Dedifferentiated amniotic fluid mesenchymal stem cell (primary cell): Measurements from ENCODE around the gene SFPQ.
A peak's percentile ranks its signal among the peaks of the same experiment; 100 is the strongest.
"Not testable (repeated sequence)": the region's sequence is repeated elsewhere in the genome, so short reads cannot be mapped to it uniquely, and the experiment has no call there.

Experiments used
- DNase-seq: peaks from one replicate; pipeline ENCODE4 v3.0.0-alpha.2; 2016; ENCODE audit errors: extremely low spot score

SFPQ gene, protein sequence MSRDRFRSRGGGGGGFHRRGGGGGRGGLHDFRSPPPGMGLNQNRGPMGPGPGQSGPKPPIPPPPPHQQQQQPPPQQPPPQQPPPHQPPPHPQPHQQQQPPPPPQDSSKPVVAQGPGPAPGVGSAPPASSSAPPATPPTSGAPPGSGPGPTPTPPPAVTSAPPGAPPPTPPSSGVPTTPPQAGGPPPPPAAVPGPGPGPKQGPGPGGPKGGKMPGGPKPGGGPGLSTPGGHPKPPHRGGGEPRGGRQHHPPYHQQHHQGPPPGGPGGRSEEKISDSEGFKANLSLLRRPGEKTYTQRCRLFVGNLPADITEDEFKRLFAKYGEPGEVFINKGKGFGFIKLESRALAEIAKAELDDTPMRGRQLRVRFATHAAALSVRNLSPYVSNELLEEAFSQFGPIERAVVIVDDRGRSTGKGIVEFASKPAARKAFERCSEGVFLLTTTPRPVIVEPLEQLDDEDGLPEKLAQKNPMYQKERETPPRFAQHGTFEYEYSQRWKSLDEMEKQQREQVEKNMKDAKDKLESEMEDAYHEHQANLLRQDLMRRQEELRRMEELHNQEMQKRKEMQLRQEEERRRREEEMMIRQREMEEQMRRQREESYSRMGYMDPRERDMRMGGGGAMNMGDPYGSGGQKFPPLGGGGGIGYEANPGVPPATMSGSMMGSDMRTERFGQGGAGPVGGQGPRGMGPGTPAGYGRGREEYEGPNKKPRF

DNA sequence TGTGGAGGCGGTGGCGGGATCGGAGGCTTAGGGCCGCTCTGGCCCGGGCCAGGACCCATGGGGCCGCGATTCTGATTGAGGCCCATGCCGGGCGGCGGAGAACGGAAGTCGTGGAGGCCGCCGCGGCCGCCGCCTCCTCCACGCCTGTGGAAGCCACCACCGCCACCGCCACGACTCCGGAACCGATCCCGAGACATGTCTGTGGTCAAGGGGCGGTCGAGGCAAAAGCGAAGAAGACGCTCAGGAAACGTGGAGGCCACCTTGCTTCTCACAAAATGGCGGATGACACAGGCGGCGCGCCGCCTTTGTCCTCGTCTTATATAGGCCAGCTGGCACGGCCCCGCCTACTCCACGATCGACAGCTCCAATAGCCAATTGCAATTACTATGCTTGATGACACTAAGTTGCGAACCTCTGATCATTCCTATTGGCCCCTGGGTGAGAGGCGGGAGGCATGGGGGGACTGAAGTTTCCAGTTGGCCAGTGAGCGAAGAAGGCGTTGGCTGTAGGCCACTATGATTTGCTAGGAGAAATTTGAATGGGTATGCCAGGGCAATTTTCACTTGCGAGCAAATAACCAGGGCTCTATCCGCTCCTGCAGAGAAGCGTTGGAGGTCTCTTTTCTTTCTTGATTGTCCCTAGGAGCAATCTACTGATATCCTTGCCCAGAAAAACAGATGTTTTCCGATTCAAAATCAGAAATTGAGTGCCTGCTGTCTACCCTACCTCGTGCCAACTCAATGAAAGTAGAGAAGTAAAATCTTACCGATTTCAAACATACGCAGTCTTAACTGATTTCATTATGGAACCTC, at the start of gene SFPQ:
TSS of gene SFPQ (minus strand) at position 293 of the 812 bp plus-strand sequence. CDS start at position 197, 96 bp downstream.
- peak; percentile 99 for DNase-seq

DNA sequence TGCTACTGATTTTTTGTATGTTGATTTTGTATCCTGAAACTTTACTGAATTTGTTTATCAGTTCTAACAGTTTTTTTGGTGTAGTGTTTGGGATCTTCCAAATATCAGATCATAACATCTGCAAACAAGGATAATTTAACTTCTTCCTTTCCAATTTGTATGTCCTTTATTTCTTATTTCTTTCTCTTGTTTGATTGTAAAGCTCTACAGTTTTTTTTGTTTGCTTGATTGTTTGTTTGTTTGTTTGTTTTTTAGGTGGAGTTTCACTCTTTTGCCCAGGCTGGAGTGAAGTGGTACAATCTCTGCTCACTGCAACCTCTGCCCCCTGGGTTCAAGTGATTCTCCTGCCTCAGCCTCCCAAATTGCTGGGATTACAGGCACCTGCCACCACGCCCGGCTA, 43.8 kb upstream of the SFPQ start:
- DNase-seq: not testable (repeated sequence)

DNA sequence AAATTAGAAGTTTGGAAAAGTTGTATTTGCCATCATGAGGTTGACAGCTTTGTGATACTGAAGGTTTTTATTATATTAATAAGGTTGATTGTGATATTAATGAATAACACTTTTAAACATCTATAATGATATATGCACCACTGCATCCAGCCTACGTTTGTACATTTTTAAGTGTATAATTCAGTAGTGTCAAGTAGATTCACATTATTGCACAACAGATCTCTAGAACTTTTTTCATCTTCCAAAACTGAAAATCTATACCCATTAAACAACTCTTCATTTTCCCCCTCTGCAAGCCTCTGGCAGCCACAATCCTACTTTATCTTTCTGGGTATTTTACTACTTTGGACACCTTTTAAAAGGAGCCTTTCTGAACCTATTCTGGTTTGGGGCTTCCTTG, 38.3 kb upstream of the SFPQ start:
- DNase-seq: no peak

DNA sequence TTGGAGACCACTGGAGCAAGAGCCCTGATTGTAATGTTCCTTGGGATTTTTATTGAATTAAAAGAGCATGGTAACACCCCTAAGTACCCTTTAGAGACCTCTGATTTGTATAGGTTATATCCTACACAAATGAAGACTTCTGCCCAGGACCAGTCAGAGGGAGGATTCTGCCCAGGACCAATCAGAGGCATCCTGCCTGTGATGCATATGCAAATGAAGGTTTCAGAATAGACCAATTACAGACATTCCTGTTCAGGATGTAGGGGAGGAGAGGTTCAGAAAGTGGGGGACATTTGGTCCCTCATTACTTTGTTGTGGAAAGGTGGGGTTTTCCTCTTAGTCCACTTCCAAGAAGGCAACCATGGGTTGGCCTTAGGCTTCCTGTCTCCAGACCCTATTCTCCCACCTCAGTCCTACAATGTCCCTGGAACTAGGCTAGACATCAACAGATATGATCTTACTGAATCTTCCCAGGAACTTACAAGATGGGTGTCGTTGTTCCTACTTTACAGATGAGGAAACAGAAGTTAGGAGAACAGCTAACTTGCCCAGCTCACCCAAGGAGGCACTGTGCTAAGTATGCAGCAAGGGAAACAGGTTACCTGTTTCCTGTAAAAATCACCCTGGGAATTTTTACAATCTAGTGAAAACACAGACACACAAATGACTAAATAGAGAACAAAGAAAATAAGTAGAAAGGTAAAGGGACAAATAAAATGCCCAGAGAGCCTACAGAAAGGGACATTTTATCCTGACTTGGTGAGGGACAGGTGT, 36.8 kb upstream of the SFPQ start:
- DNase-seq: no peak

DNA sequence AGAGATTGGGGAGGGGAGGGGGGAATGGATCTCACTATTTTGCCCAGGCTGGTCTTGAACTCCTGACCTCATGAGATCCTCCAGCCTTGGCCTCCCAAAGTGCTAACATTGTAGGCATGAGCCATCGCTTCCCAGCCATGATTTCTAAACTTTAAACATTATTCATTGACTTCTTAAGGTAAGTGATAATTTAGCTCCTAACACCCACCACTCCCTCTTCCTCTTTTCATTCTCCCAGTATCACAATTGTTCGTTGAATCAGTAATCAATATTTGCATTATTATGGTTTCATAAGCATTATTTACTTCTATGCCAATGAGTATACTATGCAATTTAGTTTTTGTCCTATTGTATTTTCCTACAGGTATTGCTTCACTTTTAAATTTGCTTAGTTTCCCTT, 33.6 kb upstream of the SFPQ start:
- DNase-seq: no peak

DNA sequence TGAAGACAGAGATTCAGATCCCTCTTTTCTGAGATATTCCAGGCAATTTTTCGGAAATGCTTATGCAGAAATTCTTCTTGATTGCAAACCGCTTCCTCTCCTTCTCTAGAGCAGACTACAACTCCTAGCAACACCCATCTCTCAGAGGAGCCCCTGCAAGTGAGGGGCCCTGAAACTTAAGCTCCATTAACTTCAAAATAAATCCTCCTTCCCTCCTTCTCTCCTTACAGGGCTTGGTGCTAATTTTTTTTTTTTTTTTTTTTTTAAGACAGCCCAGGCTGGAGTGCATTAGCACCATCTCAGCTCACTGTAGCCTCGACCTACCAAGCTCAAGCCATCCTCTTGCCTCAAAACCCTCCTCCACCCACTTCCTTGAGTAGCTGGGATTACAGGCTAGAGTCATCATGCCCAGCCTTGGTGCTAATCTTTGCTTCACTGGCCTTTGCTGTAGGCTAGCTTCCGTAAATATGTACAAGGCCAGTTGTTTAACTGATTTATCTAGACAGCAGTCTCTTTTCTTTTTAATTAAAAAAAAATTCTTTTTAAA, 30.2 kb upstream of the SFPQ start:
- DNase-seq: no peak

DNA sequence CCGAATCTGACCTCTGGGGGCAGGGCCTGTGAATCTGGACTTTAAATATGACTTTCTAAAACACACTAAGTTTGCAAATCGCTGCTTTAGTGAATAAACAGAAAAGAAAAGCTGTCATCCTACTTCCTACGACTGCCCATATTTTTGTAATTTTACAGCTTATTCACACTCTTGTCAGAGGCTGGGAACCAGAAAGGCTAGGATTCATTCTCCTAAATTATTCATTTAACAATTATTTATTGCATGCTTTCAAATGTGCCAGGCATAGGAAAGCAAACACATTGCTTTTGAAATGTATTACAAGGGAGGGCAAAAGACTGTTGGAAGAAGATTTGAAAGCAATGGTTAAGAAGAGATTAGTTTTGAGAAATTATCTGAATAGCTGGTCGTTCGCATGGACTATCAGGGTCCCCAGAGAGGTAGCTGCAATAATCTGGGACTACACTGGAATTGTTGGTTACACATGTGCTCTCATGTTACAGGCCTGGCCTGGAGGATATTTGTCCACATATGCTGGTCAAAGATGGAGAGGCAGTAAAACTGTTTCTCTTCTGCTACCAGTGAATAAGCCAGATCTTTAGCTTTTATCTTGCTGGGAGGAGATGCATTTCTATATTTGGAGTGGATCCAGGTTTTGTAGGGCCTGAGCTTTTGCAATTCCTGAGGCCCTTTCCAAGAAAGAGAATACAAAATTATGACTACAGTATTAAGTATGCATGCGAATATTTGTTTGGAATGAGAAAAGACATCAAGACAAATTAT, 29.6 kb upstream of the SFPQ start:
- DNase-seq: peak; percentile 86

DNA sequence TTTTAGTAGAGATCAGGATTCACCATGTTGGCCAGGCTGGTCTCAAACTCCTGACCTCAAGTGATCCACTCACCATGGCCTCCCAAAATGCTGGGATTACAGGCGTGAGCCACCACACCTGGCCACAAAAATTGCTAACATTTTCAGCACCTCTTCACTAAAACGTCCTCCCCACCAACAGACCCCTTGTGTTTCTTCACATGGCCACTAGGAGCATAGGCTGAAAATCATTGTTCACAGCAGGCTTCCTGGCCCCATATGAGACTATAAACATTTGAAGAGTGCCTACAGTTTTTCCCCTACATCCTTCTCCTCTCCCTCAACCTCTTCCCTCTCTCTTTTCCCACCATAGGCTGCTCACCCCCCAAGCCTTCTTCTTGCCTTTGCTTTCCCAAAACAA, 28.0 kb upstream of the SFPQ start:
- DNase-seq: no peak

DNA sequence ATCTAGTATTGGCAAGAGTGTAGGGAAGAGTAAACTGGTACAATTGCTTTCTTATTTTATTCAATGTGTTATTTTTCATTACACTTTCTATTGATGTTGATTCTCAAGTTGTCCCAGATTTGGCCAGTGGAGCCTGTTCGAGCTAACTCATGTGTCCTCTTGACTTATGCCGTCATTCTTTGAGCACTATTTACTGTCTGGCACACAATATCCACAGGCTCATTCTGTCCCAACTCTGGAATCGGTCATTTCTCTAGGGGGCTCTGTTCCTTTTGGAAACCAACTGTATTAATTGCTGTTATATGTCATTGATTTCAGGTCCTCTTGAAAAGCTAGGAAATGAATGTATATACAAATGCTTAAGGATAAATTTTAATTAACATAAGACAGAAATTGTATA, 22.4 kb upstream of the SFPQ start:
- DNase-seq: no peak

DNA sequence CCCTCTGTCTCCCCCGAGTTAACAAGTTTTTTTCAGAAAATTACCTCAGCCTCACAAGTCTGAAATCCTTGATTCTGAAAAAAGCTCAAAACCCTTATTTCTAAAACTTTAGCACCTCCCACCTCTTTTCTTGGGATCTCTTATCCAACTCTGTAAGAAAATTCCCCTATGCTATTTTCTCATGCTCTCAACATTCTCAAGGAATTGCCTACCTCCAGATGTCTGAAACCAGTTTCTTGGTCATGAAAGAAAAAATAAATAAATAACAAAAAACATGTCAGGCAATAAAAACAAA, 18.1 kb upstream of the SFPQ start:
- DNase-seq: no peak

DNA sequence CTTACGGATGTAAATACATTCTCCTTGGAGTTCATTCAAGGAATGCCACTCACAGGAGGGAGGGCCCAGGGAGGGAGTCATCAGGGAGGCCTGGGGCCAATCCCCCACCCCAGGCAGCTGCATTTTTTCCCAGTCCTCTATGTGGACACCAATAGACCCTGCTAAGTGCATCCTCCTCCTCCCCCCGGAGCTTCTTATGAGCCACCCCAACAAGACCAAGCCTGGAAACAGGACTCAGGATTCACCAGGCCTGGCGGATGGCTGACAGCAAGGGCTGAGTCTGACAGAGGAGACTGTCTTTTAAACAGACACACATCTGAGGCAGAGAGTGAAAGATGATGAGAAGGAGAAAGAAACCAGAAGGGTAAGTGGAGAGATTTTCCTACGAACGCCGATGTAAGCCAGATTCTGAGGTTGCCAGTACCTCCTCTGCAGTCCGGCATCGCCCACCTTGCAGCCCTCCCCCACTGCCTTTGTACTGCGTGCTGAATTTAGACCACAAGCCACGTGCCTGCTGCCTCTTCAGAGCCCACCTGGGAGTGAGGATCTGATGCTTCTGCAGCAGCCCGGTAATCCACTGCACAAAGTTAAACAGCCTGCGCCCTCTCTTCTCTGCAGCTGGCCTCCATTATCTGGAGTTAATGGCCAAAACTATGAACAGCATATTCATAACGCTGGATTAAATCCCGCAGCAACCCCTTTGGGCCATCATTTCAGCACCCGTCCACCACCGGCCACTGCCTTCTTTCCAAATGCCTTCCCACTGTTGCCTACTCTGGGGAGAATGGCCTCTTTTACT, 17.6 kb upstream of the SFPQ start:
- no peak for DNase-seq

DNA sequence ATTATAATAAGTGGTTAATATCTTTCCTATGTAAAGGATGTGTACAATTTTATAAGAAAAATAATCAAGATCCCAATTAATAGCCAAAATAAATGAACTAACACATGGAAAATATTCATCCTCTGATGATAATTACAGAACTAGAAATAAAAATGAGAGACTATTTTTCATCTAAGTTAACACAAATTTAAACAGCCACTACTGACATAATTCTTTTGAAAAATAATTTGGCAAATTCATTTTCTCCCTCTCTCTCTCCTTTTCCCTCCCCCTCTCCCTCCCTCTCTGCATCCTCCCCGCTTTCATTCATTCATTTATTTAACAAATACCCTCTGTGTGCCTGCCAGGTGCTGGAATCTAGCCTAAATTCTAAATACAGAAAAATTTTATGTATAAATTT, 10.3 kb upstream of the SFPQ start:
- DNase-seq: no peak

DNA sequence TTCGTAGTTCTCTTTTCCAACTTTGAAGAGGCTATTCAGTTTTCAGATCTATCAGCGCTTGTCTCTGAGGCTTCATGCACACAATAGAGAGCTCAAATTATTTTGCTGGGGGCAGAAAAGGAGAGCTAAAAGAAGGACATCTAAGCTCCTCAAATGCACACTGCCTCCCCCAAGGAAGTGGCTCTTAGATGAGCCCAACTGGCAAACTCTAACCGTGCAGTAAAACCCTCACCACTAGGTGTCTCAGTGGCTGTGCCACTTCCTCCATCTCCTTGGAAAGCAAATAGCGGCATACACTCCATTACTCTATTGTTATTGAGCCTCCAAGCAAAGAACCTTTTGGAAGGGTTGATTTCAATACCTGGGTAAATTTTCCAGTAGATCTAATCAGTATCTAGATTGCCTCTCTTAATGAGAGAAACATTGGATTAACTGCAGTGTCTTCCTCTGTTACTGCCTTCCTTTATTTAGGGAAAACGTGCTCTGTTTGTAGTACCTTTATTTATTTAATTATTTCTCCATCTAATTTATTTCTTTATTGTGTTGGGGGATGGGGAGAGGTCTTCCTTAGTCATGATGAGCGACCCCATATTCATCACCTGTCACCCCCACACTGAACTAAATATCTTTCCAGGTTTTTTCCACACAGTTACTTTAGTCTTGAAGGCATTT, 9.2 kb upstream of the SFPQ start:
- peak; percentile 91 for DNase-seq

DNA sequence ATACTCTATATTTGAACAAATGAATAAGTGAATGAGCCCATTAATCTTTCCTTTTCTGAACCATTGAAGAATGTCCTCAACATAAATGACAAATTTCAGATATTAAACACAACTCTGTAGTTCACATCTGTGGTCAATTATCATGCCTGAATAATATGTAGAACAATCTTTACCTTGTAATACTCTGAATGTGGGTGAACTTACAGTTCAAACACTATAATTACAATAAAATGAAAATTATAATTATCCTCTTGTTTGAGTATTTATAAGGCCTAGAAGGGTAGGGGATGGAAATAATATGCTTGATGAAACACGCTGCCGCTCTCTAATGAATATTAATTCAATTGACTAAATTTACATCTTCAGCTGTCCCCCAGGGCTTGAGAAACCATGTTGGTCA, 8.7 kb upstream of the SFPQ start:
- DNase-seq: no peak

DNA sequence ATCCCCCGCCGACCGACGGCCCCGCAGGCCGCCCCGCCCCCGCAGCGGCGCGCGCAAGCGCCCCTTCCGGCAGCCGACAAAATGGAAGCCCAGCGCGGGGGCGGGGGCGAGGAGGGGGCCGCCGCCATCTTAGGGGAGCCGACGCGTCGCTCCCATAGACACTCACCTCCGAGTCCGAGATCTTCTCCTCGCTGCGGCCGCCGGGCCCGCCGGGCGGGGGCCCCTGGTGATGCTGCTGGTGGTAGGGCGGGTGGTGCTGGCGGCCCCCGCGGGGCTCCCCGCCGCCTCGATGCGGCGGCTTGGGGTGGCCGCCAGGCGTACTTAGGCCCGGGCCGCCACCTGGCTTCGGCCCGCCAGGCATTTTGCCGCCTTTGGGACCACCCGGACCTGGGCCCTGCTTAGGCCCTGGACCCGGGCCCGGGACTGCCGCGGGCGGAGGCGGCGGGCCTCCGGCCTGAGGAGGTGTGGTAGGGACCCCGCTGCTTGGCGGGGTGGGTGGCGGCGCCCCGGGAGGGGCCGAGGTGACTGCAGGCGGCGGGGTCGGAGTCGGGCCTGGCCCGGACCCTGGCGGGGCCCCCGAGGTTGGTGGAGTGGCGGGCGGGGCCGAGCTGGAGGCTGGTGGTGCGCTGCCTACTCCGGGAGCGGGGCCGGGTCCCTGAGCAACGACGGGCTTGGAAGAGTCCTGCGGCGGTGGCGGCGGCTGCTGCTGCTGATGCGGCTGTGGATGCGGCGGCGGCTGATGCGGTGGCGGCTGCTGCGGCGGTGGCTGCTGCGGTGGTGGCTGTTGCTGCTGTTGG, 691 bp downstream of the SFPQ start:
- DNase-seq: peak; percentile 71

DNA sequence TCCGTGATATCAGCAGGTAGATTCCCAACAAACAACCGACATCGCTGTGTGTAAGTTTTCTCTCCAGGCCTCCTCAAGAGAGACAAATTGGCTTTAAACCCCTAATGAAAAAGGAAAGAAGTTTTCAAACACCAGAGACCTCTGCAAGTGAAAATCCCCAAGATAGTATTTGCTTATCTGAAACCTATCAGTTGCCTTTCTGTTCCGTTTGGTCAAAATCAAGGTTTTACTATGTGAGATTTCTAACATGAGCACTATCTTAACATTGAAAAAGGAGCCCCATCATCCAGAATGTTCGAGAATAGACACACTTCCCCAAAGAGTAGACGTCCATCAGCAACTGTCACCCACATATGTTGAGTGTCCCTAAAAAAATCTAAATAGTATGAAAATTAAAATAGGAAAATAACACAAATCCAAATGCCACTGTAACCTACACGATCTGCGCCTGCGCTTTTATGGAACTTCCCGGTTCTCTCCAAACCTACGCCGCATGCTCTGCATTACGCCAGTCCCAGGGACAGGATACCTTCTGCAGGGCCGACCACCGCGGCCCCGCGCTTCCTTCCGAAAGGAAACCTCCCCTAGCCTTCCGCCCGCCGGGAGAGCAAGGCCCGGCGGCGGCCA, 1.4 kb downstream of the SFPQ start:
- DNase-seq: no peak

DNA sequence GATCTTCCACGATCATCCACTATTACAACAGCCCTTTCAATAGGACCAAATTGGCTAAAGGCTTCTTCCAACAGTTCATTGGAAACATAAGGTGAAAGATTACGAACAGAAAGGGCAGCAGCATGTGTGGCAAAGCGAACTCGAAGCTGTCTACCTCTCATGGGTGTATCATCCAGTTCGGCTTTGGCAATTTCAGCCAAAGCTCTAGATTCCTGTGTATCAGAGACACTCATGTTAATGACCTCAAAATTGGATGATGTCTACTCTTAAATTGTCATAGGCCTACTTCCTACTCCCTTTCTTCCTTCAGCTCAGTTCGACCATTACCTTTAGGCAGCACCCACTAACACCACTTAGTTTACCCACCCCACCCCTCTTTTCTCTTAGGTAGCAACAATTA, 2.2 kb downstream of the SFPQ start:
- no peak for DNase-seq
